KMS-11 (cell line): Measurements from ENCODE around the gene SPINT2.
A peak's percentile ranks its signal among the peaks of the same experiment; 100 is the strongest.

Experiments used
- H2AFZ ChIP-seq: fragments of 200-600 bp; sonication (generic); 2 replicates; pipeline ENCODE4 v1.6.1; 2016; ENCODE audit warnings: antibody characterized with exemption, mixed run types, low read depth
- H3K27ac ChIP-seq: fragments of 200-600 bp; sonication (generic); 2 replicates; pipeline ENCODE4 v1.6.1; 2016; ENCODE audit warnings: mild to moderate bottlenecking, mixed run types
- H3K27me3 ChIP-seq: fragments of 200-600 bp; sonication (generic); 2 replicates; pipeline ENCODE4 v1.6.1; 2017; ENCODE audit warnings: mild to moderate bottlenecking, low read depth, mixed run types, moderate library complexity; ENCODE audit not compliant: insufficient read depth
- H3K36me3 ChIP-seq: fragments of 200-600 bp; sonication (generic); 2 replicates; pipeline ENCODE4 v1.6.1; 2017; ENCODE audit warnings: mild to moderate bottlenecking, mixed run types; ENCODE audit not compliant: insufficient read depth
- H3K4me1 ChIP-seq: fragments of 200-600 bp; sonication (generic); 2 replicates; pipeline ENCODE4 v1.6.1; 2016; ENCODE audit warnings: mild to moderate bottlenecking, low read depth, mixed run types; ENCODE audit not compliant: poor library complexity, severe bottlenecking
- H3K4me2 ChIP-seq: fragments of 200-600 bp; sonication (generic); 2 replicates; pipeline ENCODE4 v1.7.0; 2016; ENCODE audit warnings: mild to moderate bottlenecking, mixed run types
- H3K4me3 ChIP-seq: fragments of 200-600 bp; sonication (generic); IDR thresholded peaks from 2 replicates; pipeline ENCODE4 v1.6.1; 2017; ENCODE audit warnings: low read depth, low read length, mixed read lengths; ENCODE audit not compliant: insufficient read depth
- H3K79me2 ChIP-seq: fragments of 200-600 bp; sonication (generic); 2 replicates; pipeline ENCODE4 v1.6.1; 2016; ENCODE audit warnings: low read depth, mixed run types; ENCODE audit not compliant: insufficient read depth
- H3K9ac ChIP-seq: fragments of 200-600 bp; sonication (generic); 2 replicates; pipeline ENCODE4 v1.6.1; 2016; ENCODE audit warnings: mild to moderate bottlenecking, mixed run types
- H4K20me1 ChIP-seq: fragments of 200-600 bp; sonication (generic); 2 replicates; pipeline ENCODE4 v1.6.1; 2016; ENCODE audit warnings: mild to moderate bottlenecking, mixed run types; ENCODE audit not compliant: insufficient read depth
- CTCF ChIP-seq: fragments of 200-600 bp; sonication (generic); conservative IDR thresholded peaks from 2 replicates; pipeline ENCODE4 v1.6.1; 2017; ENCODE audit warnings: low read depth, mild to moderate bottlenecking, antibody characterized with exemption, low read length, moderate library complexity, mixed read lengths

SPINT2 gene

GRCh38 chr19:38221421-38221820 is 43.0 kb upstream of the SPINT2 start:
- Histone ChIP-seq H3K4me2 (no peak overlapping the region), H3K27ac (no peak overlapping the region)

DNA sequence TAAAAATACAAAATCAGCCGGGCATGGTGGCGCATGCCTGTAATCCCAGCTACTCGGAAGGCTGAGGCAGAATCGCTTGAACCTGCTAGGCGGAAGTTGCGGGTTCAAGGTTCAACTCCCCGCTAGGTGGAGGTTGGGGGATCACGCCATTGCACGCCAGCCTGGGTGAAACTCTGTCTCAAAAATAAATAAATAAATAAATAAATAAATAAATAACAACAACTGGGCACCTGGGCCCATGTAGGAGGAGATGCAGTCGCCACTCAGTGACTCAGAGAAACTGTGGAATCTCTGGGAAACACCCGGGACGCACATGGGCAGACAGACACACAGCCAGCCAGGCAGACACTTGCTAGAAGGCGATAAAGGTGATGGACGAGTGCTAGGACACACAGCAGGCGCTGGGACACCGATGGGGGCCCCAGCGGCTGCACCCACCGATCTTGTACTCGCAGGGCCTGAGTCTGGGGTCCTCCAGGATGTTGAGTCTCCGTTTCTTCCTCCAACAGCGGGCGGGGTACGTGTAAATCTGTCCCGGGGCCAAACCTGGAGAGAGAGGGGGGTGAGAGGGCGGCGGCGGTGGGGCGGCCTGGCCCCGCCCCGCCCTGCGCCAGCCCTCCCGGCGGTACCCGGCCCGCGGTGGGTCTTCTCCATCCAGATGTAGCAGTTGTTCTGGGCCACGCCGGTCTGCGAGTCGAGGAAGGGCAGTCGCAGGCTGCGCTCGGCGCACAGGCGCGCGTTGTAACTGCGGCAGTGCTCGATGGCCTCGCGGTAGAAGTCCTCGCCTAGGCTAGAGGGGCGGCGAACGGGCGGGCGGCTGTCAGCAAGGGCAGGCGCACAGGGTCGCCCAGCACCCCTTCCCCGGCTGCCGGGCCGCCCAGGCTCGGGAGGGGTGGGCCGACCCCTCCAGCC is 42.2 kb upstream of the SPINT2 start:
- Histone ChIP-seq H3K36me3 (no peaks in the 10 kb centered on the region), H3K27me3 (peaks cover 3% of the 10 kb centered on the region; the same call in 1 of the 2 replicates), H3K79me2 (no peaks in the 10 kb centered on the region), H2AFZ (no peak overlapping the region), H3K27ac (no peak overlapping the region), H4K20me1 (no peaks in the 10 kb centered on the region), H3K9ac (no peak overlapping the region), H3K4me3 (no peak overlapping the region), H3K4me2 (no peak overlapping the region), H3K4me1 (no peaks in the 10 kb centered on the region)
- no peak for TF ChIP-seq CTCF

More at GRCh38 chr19:38221421-38221820, 43.0 kb upstream of the SPINT2 start:
- peaks cover 3% of the 10 kb centered on the region; the same call in 1 of the 2 replicates for H3K27me3 ChIP-seq
- no peaks in the 10 kb centered on the region for H4K20me1 ChIP-seq
- no peaks in the 10 kb centered on the region for H3K4me1 ChIP-seq
- no peak for TF ChIP-seq CTCF
- H3K4me3 ChIP-seq: no peak overlapping the region
- H3K9ac ChIP-seq: no peak overlapping the region
- H3K79me2 ChIP-seq: no peaks in the 10 kb centered on the region
- no peaks in the 10 kb centered on the region for H3K36me3 ChIP-seq
- no peak overlapping the region for H2AFZ ChIP-seq

DNA sequence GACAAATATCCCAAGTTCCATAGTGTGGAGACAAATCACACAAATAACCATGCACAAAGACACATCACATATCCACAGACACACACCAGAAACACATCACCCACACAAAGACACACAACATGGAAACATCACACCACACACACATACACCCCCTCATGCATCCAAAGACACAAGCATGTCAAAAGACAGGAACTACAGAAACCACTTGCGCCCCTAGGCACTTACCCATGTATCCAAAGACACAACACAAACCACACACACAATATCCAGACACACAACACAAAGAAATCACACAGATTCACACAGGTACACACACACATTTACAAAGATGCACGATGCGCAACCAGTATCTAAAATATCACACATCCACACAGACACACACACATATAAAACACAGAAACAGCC is 41.3 kb upstream of the SPINT2 start:
- no peaks in the 10 kb centered on the region for H3K36me3 ChIP-seq
- H2AFZ ChIP-seq: no peak overlapping the region
- no peak overlapping the region for H3K4me2 ChIP-seq
- peaks cover 11% of the 10 kb centered on the region; the same call in 1 of the 2 replicates for H3K27me3 ChIP-seq
- H3K4me1 ChIP-seq: no peaks in the 10 kb centered on the region
- no peaks in the 10 kb centered on the region for H4K20me1 ChIP-seq
- no peaks in the 10 kb centered on the region for H3K79me2 ChIP-seq
- H3K27ac ChIP-seq: no peak overlapping the region
- TF ChIP-seq CTCF: no peak
- no peak overlapping the region for H3K9ac ChIP-seq
- H3K4me3 ChIP-seq: no peak overlapping the region

DNA sequence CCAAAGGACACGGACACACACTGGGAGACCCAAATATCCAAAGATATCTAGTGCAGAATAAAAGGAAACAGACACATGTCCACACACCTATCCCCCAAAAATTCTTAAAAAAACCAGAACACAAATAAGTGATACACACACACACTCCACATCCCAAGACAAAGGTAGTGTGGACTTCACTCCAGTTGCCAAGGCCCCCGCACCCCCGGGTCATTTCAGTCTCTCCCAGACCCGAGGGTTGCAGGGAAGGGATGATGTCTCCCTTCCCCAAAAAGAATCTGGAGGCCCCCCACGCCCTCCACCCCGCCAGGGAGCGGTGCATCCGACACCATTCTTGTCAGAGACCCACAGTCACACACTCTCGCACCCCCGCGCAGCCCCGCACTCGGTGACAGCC is 40.8 kb upstream of the SPINT2 start:
- no peak overlapping the region for H3K4me3 ChIP-seq
- H3K27ac ChIP-seq: no peak overlapping the region
- H3K79me2 ChIP-seq: no peaks in the 10 kb centered on the region
- H3K27me3 ChIP-seq: peaks cover 11% of the 10 kb centered on the region; the same call in 1 of the 2 replicates
- H3K36me3 ChIP-seq: no peaks in the 10 kb centered on the region
- H3K4me2 ChIP-seq: peak overlapping the region; percentile 42; the same call in 1 of the 2 replicates
- TF ChIP-seq CTCF: no peak
- no peaks in the 10 kb centered on the region for H4K20me1 ChIP-seq
- no peaks in the 10 kb centered on the region for H3K4me1 ChIP-seq
- H3K9ac ChIP-seq: no peak overlapping the region
- H2AFZ ChIP-seq: peak overlapping the region; percentile 49; the same call in 1 of the 2 replicates
